Iris pigment epithelial cell (primary cell): ENCODE results near the gene CCNB3.

Experiments
- DNase-seq: peaks from one replicate; pipeline ENCODE4 v3.0.0-alpha.2; 2011; ENCODE audit warnings: low read depth

The CCNB3 gene

GRCh38 chrX:50375481-50376267 is 171.1 kb downstream of the CCNB3 start:
- no peak for DNase-seq

- no peak for DNase-seq
Observed at GRCh38 chrX:50381729-50382415, 177.3 kb downstream of the CCNB3 start.

- no peak for DNase-seq
Observed at GRCh38 chrX:50386520-50386919, 182.0 kb downstream of the CCNB3 start.

- no peak for DNase-seq
Observed at GRCh38 chrX:50393902-50394301, 189.3 kb downstream of the CCNB3 start.
